Stimulated activated naive CD8-positive, alpha-beta T cell treated with anti-CD3 and anti-CD28 coated beads, Interleukin-15, amount 100 ng/mL, for 72 hours (primary cell): ENCODE results near the gene PTGIS.
A peak's percentile ranks its signal among the peaks of the same experiment; 100 is the strongest.

Experiments used
- ATAC-seq: fragments of 150-1000 bp; cut with Tn5 transposase; 2 replicates; pipeline ENCODE4 v1.10.0; 2021; ENCODE audit warnings: mild to moderate bottlenecking, moderate library complexity
- DNase-seq, 2 donors: peaks; one replicate each; pipeline ENCODE4 v3.0.0; 2021 to 2022
- H3K27ac Mint-ChIP-seq, 2 donors: one replicate each; pipeline ENCODE4 v1.8.0; 2022; ENCODE audit warnings: mild to moderate bottlenecking in 2 of 2, mixed read lengths in 2 of 2, moderate library complexity in 2 of 2
- H3K27me3 Mint-ChIP-seq: one replicate; pipeline ENCODE4 v1.8.0; 2022; ENCODE audit warnings: mixed read lengths
- H3K4me1 Mint-ChIP-seq: one replicate; pipeline ENCODE4 v1.8.0; 2022; ENCODE audit warnings: mild to moderate bottlenecking, mixed read lengths
- H3K4me3 Mint-ChIP-seq, 2 donors: one replicate each; pipeline ENCODE4 v1.8.0; 2022; ENCODE audit warnings: mild to moderate bottlenecking in 2 of 2, mixed read lengths in 2 of 2, moderate library complexity in 1 of 2
- H3K9me3 Mint-ChIP-seq, 2 donors: one replicate each; pipeline ENCODE4 v1.8.0; 2022; ENCODE audit warnings: mixed read lengths in 2 of 2

PTGIS gene

DNA sequence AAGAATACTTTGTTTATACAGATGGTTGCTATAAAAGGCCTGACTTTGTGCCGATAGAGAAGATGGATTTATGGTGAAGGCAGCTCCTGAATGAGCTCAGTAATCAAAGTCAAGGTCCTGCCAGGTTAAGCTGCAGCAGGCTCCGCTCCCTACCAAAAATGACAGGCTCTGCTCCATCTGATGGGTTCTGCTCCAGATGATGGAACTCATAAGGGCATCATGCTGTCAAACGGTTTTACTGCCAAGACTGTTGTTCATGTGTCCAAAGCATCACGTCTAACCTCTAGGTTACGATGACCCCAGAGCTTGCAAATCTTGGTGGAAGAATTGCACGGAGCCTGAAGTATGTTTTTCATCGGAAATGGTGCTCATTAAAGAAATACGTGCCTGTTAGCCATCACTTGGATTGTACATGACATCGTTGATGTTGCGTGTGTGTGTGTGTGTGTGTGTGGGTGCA, 19.2 kb upstream of the PTGIS start:
- no peak overlapping the region for H3K4me3 Mint-ChIP-seq
- peaks cover 27% of the 10 kb centered on the region for H3K4me1 Mint-ChIP-seq
- DNase-seq = no peak
- ATAC-seq = no peak
- peaks cover 8 to 15% of the 10 kb centered on the region in 2 donors for H3K9me3 Mint-ChIP-seq
- H3K27me3 Mint-ChIP-seq = peaks cover 54% of the 10 kb centered on the region
- H3K27ac Mint-ChIP-seq = no peak overlapping the region

DNA sequence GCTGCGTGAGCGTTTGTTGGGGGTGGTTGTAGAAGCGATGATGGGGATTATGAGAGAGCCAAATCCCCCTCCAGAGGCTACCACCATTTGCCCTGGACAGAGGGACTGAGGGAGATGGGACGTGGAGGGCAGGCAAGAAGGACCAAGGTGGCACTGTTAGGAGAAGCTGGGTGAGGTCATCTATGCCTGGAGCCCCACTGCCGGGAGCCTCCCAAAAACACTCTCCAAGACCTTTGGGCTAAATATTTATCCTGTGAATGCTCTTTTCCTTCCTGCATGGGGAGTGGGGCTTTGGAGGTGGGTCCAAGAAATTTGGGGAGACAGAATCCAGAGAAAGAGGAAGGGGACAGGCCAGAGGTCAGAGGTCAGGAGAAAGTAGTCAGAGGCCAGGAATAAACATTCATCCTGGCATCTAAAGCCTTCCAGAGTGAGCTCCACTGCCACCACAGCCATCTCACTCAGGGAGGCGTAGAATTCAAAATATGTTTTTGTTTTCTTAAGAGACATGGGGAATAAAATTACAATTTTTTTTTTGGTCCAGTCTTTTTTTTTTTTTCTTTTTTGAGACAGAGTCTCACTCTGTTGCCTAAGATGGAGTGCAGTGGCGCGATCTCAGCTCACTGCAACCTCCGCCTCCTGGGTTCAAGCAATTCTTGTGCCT, 17.8 kb upstream of the PTGIS start:
- H3K27ac Mint-ChIP-seq = peak overlapping the region in 1 of 2 donors; percentile 89
- H3K4me3 Mint-ChIP-seq = no peak overlapping the region
- peaks cover 68% of the 10 kb centered on the region for H3K27me3 Mint-ChIP-seq
- no peak for ATAC-seq
- DNase-seq = no peak
- peaks cover 13% of the 10 kb centered on the region for H3K4me1 Mint-ChIP-seq
- H3K9me3 Mint-ChIP-seq = peaks cover 4 to 15% of the 10 kb centered on the region in 2 donors

DNA sequence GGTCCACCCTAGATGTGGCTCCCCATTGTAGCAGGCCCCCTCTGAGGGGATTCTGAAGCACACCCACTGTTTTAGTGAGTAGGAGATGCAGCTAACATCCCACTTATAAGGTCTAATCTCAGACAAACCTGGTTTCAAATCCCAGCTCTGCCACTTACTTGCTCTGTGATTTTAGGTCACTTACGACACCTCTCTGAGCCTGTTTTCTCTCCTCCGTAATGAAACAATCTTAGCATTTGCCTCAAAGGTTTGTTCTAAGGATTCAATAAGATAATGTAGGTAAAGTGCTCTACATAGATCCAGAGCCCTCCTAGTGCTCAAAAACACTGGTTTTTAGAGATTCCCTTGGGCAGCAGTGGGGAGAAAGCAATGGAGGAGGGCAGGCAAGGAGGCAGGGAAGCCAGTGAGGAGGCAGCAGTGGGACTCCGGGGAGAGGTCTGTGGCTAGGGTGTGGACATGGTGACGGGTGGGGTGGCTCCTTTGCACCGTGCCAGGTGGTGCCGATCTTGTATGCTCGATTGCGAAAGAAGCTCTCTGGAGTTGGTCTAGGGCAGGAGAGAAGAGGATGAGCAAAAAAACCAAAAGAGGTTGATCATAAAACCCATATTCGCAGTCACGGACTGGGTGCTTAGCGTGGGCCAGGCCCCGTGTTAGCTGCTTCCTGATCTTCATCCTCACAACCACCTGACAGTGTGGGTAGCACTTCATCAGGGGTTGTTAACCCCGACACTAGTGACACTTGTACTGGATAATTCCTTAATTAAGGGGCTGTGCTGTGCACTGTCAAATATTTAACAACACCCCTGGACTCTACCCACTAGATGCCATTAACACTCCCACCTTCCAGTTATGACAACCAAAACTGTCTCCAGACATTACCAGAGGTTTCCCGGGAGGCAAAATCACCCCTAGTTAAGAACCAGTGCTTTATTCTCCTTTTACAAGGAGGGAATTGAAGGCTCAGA, 16.8 kb upstream of the PTGIS start:
- Mint-ChIP-seq H3K27ac (peak overlapping the region; percentile 84 to 89), H3K9me3 (peaks cover 4 to 8% of the 10 kb centered on the region in 2 donors), H3K4me3 (no peak overlapping the region), H3K27me3 (peaks cover 64% of the 10 kb centered on the region), H3K4me1 (peaks cover 3% of the 10 kb centered on the region)
- DNase-seq (no peak), ATAC-seq (no peak)

DNA sequence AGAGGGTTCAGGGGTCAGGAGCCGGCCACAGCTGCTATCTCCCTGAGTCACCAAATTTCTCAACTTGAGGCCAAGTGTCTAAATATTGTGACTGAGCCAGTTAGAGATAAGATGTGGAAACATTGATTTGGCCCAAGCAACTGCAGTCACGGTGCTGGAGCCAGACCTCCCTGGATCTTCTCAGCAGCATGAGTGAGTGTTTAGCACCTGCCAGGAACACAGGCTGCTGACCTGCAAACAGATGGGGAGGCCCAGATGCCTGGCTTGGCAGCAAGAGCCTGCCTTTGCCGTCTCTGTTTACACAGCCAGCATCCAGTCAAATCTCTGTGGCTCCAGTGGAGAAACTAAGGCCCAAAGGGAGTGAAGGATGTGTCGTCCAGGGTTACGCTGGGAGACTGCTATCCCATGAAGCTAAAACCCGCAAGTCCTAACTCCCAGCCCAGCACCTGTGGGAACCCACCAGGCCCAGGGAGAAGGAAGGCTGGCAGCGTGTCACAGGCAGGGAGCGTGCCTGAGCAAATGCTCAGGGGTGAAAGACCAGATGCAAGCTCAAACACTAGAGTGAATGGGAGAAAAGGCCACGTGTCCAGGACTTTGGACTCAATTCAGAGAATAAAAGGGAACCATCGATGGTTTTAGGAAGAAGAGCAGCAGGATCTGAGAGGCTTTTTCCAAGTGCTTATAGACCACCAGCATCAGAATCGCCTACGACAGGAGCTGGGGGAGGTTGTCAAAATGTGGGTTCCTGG, 15.9 kb upstream of the PTGIS start:
- H3K4me3 Mint-ChIP-seq = no peak overlapping the region
- H3K27me3 Mint-ChIP-seq = peaks cover 70% of the 10 kb centered on the region
- H3K27ac Mint-ChIP-seq = no peak overlapping the region
- DNase-seq (no peak), ATAC-seq (no peak)
- H3K4me1 Mint-ChIP-seq = no peaks in the 10 kb centered on the region
- peaks cover 4 to 8% of the 10 kb centered on the region in 2 donors for H3K9me3 Mint-ChIP-seq

DNA sequence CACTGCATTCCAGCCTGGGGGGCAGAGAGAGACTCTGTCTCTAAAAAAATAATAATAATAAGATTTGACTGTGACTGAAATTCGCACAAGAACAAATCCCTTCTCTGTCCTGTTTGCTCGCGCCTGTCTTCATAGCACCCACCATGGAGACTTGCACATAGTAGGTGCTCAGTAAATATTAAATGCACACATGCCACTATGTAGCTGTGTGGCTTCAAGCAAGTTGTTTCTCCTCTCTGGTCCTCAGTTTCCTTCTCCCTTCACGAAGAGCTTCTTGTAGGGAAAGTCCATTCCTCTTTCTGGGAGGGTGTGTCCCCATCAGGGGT, 15.4 kb upstream of the PTGIS start:
- Mint-ChIP-seq H3K4me1 (no peaks in the 10 kb centered on the region), H3K9me3 (peaks cover 4 to 8% of the 10 kb centered on the region in 2 donors), H3K27me3 (peaks cover 75% of the 10 kb centered on the region), H3K4me3 (no peak overlapping the region), H3K27ac (no peak overlapping the region)
- ATAC-seq (no peak), DNase-seq (no peak)

DNA sequence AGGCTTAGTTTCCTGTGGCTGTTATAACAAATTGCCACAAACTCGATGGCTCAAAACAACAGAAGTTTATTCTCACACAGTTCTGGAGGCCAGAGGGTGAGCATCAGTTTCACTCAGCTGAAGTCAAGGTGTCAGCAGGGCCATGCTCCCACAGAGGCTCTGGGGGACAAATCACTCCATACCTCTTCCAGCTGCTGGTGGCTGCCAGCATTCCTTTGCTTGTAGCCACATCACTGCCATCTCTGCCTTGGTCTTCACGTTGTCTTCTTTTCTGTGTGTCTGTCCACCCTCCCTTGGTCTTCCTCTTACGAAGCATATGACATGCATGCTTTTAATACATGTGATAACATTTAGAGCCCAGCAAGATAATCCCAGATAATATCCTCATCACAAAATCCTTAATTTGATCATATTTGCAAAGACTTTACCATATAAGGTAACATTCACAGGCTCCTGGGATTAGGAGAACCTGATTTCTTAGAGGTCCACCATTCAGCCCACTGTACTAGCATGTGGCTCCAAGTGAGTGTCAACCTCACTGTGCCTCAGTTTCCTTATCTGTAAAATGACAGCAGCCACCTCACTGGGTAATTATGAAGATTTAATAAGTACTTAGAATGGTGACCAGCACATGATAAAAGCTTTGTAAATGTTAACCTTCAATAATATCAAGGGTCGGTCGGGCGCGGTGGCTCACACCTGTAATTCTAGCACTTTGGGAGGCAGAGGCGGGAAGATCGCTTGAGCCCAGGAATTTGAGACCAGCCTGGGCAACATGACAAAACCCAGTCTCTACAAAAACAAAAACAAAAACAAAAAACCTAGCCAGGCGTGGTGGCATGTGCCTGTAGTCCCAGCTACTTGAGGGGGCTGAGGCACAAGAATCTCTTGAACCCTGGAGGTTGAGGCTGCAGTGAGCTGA, 14.7 kb upstream of the PTGIS start:
- Mint-ChIP-seq H3K4me3 (no peak overlapping the region), H3K4me1 (peaks cover 5% of the 10 kb centered on the region), H3K9me3 (peaks cover 4 to 8% of the 10 kb centered on the region in 2 donors), H3K27ac (no peak overlapping the region), H3K27me3 (peaks cover 75% of the 10 kb centered on the region)
- DNase-seq (no peak), ATAC-seq (no peak)

DNA sequence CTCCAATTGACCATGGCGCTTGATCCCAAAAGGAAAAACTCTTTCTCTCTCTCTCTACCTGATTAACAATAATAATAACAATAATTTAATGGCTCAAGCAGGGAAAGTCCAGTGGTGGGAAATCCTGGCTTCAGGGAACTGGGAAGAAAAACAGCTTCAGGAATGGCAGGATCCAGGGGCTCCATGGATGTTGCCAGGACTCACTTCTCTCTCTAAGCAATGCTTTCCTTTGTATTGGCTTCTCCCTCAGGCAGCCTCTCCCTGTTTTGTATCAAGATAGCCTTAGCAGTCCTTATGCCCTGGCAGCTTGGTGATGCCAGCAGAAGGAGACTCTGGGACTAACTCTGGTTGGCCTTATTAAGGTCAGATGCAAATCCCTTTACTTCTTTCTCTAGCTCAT, 13.5 kb upstream of the PTGIS start:
- Mint-ChIP-seq H3K27ac (no peak overlapping the region), H3K9me3 (peaks cover 6 to 8% of the 10 kb centered on the region in 2 donors), H3K27me3 (peaks cover 74% of the 10 kb centered on the region), H3K4me3 (no peak overlapping the region), H3K4me1 (peaks cover 6% of the 10 kb centered on the region)
- DNase-seq (no peak), ATAC-seq (no peak)

DNA sequence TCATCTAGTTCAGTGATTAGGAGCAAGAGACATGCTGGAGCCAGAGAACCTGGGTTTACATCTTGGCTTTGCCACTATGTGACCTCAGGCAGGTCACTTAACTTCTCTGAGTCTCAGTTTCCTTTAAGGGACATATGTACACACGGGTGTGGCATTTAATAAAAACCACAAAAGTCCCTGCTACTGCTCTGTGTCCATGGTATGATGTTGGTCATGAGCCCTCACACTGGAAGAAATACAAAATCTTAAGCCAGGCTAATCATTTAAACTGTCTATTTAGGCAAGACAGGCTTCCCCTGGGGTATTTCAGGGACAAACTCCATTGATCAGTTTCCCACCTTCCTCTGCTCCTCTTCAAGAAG, 12.9 kb upstream of the PTGIS start:
- DNase-seq (no peak), ATAC-seq (no peak)
- peaks cover 8 to 11% of the 10 kb centered on the region in 2 donors for H3K9me3 Mint-ChIP-seq
- peaks cover 73% of the 10 kb centered on the region for H3K27me3 Mint-ChIP-seq
- H3K4me3 Mint-ChIP-seq = no peak overlapping the region
- H3K27ac Mint-ChIP-seq = no peak overlapping the region
- peaks cover 6% of the 10 kb centered on the region for H3K4me1 Mint-ChIP-seq

DNA sequence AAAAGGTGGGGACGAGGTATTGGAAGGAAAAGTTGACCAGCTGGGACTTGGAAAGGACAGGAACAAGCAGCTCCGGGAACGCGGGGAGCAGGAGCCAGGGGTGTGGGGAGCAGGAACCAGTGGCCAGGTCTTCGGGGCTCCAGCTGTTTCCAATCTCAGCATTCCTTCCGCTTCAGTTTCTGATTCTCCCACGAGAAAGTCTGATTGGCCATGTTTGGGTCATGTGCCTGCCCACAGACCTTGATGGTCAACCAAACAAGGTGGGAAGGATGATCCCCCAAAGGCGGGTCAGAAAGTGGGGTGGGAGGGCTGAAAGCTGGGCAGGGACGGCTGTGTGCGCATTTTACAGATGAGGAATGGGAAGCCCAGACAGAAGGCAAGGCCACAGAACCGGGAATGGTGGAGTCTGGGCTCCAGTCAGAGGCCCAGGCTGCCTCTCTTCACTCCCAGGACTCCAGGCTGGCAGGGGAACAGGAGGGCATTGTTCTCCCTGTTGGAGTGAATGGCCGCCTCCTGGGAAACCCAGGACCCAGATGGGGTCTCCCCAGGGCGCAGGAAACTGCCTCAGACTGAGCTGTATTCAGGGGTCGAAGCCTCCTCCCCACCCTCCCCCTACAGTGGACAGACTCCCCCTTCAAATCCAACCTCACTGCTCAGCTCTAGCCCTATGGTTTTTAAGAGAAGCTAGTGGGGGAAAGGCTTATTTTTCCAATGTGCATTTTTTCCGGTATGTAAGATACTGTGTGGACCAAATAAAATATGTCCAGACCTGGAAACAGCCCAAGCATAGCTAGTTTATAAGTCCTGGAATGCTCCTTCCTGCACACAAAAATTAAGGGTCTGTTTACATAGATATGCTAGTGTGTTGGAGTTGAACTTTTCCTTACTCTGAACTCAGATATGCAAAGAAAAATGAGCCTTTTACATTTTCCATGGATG, 12.2 kb upstream of the PTGIS start:
- peaks cover 6% of the 10 kb centered on the region for H3K4me1 Mint-ChIP-seq
- ATAC-seq (no peak), DNase-seq (no peak)
- peaks cover 8 to 11% of the 10 kb centered on the region in 2 donors for H3K9me3 Mint-ChIP-seq
- H3K27me3 Mint-ChIP-seq = peaks cover 66% of the 10 kb centered on the region
- H3K27ac Mint-ChIP-seq = no peak overlapping the region
- H3K4me3 Mint-ChIP-seq = no peak overlapping the region

DNA sequence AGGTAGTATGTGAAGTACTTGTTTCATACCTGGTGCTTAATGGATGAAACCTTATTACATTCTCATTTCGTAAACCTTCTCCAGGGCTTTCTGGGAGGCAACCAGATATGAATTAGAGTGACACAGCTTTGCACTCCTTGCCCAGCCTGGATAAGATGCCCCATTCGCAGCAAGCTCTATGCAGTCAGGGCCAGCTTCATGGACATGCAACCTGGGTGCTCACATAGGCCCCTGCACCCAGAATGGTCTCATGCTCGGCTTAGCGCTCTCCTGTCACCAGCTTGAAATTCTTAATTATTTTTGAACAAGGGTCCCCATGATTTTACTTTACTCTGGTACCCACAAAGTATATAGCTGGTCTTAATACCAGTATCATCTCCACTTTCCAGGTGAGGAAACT, 11.3 kb upstream of the PTGIS start:
- no peak overlapping the region for H3K4me3 Mint-ChIP-seq
- ATAC-seq (no peak), DNase-seq (no peak)
- peaks cover 6% of the 10 kb centered on the region for H3K4me1 Mint-ChIP-seq
- H3K9me3 Mint-ChIP-seq = peaks cover 8 to 11% of the 10 kb centered on the region in 2 donors
- no peak overlapping the region for H3K27ac Mint-ChIP-seq
- peaks cover 57% of the 10 kb centered on the region for H3K27me3 Mint-ChIP-seq

DNA sequence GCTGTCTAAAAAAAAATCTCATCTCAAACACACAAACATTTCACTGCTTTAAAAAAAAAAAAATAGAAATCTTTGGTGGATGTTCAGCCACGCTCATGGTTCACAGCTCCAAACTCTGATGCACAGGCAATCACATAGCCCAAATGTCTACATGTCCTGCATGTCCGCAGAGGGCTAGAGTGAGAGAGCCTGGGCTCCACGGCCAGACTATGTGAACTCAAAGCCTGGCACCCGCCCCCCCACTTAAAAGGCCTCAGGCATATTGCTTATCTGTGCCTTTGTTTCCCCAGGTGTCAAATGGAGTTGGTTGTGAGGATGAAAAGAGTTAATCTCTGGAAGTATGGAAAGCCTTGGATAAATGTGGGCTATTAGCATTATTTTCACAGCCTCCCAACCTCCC, 10.5 kb upstream of the PTGIS start:
- peaks cover 8 to 10% of the 10 kb centered on the region in 2 donors for H3K9me3 Mint-ChIP-seq
- no peak overlapping the region for H3K27ac Mint-ChIP-seq
- DNase-seq (no peak), ATAC-seq (no peak)
- H3K27me3 Mint-ChIP-seq = peaks cover 49% of the 10 kb centered on the region
- H3K4me1 Mint-ChIP-seq = peaks cover 6% of the 10 kb centered on the region
- no peak overlapping the region for H3K4me3 Mint-ChIP-seq

DNA sequence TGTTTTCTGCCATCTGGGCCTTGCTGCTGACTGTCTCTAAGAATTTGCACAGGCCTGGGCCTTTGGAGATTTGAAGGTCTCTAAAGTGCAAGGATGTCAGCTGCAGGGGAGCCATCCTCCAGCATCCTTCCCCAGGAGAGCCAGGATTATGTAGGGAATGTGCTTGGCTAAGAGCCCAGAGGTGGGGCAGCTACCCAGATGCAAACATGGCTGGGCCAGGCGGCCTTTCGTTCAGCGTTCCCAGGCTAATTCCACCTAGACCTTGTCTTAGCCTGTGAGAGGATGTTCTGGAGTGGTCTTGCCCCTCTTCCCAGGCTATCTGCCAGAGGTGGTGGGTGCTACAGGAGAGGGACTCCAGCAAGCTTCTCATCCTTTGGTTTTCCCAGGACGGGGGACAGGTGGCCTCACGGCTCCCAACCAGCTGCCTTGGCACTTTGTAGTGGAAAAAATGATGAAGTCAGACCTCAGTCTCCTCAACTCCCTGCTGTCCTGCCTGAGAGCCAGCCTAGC, 7.7 kb upstream of the PTGIS start:
- peaks cover 20% of the 10 kb centered on the region for H3K4me1 Mint-ChIP-seq
- H3K9me3 Mint-ChIP-seq = peaks cover 0 to 7% of the 10 kb centered on the region in 2 donors
- H3K27ac Mint-ChIP-seq = no peak overlapping the region
- ATAC-seq (no peak), DNase-seq (no peak)
- no peak overlapping the region for H3K4me3 Mint-ChIP-seq
- H3K27me3 Mint-ChIP-seq = peaks cover 50% of the 10 kb centered on the region

DNA sequence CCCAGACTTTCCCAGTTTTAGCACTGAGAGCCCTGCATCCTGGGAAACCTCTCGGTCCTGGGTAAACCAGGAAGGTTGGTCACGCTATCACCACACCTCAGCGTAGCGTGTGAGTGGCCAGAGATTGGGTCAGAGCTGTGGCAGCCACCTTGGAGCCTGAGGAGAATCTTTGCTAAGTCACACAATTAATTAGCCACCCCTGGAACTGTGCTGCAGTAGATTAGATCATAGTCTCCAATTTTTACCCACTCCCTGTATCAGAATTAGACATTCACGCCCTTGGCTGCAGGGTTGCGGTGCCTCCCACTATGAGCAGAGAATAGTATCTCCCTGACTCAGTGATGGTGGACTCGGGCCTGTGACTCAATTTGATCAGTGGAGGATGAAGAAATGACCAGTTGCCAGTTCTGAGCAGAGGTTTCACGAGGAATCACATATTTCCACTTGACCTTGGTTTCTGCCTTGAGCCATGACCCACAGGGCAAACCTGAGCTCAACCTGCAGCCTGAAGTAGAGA, 6.0 kb upstream of the PTGIS start:
- Mint-ChIP-seq H3K4me1 (peaks cover 28% of the 10 kb centered on the region), H3K27me3 (peaks cover 56% of the 10 kb centered on the region), H3K27ac (no peak overlapping the region), H3K4me3 (no peak overlapping the region), H3K9me3 (peaks cover 0 to 7% of the 10 kb centered on the region in 2 donors)
- DNase-seq (no peak), ATAC-seq (no peak)

DNA sequence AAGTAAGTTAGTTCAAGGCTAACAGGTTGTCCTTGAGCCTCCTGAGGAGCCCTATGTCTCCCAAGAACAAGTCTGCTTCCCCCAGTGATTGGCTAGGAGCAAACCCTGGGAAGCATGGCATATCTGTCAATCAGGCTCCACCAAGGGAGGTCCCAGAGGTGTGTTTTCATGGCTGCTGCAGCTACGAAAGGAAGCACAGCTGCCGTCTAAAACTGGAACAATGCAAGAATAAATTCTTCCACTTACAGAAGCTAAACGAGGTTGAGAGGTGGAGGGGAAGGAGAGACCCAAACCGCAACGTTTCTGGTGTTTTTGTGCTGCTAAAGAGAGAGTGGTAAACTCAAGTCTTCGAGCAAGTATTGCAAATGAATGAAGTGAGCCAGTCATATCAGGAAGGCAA, 4.9 kb upstream of the PTGIS start:
- Mint-ChIP-seq H3K9me3 (peaks cover 0 to 7% of the 10 kb centered on the region in 2 donors), H3K27me3 (peaks cover 59% of the 10 kb centered on the region), H3K4me1 (peaks cover 33% of the 10 kb centered on the region), H3K4me3 (peak overlapping the region; percentile 9 to 42), H3K27ac (peak overlapping the region; percentile 23 to 86)
- ATAC-seq = no peak
- DNase-seq = no peak
